ENCODE results near the gene DMC1.
"Not testable (repeated sequence)": the region's sequence is repeated elsewhere in the genome, so short reads cannot be mapped to it uniquely, and the experiment has no call there.

Gene DMC1
- 0.35 to 0.39 (median 0.36) reads per million in 4 experiments for total RNA-seq

- peak; percentile 97 for DNase-seq
Observed at GRCh38 chr22:38569972-38570778, at the start of gene DMC1. DMC1 (minus strand) TSS chr22:38570183; CDS start chr22:38568256, 1,927 bp downstream.

GRCh38 chr22:38618682-38619081, 48.7 kb upstream of the DMC1 start:
- no peak for DNase-seq

GRCh38 chr22:38618258-38618657, 48.3 kb upstream of the DMC1 start:
- DNase-seq: no peak

GRCh38 chr22:38615064-38615405, 45.1 kb upstream of the DMC1 start:
- DNase-seq: not testable (repeated sequence)

GRCh38 chr22:38614332-38615063, 44.5 kb upstream of the DMC1 start:
- no peak for DNase-seq

- DNase-seq: no peak
Observed at GRCh38 chr22:38613588-38613987, 43.6 kb upstream of the DMC1 start.

GRCh38 chr22:38612217-38613006, 42.4 kb upstream of the DMC1 start:
- DNase-seq: no peak

GRCh38 chr22:38611559-38611958, 41.6 kb upstream of the DMC1 start:
- no peak for DNase-seq

- no peak for DNase-seq
Observed at GRCh38 chr22:38610234-38610633, 40.3 kb upstream of the DMC1 start.

- no peak for DNase-seq
Observed at GRCh38 chr22:38608992-38609750, 39.2 kb upstream of the DMC1 start.

GRCh38 chr22:38607680-38608079, 37.7 kb upstream of the DMC1 start:
- DNase-seq: no peak

GRCh38 chr22:38602166-38602565, 32.2 kb upstream of the DMC1 start:
- DNase-seq: no peak

GRCh38 chr22:38601221-38601764, 31.3 kb upstream of the DMC1 start:
- DNase-seq: no peak

- no peak for DNase-seq
Observed at GRCh38 chr22:38599466-38599865, 29.5 kb upstream of the DMC1 start.

- not testable (repeated sequence) for DNase-seq
Observed at GRCh38 chr22:38582923-38583322, 12.9 kb upstream of the DMC1 start.

GRCh38 chr22:38578505-38578904, 8.5 kb upstream of the DMC1 start:
- DNase-seq: no peak

GRCh38 chr22:38572065-38572464, 2.1 kb upstream of the DMC1 start:
- no peak for DNase-seq

- DNase-seq: peak; percentile 1
Observed at GRCh38 chr22:38570779-38571364, 889 bp upstream of the DMC1 start.

GRCh38 chr22:38569181-38569971, 607 bp downstream of the DMC1 start:
- no peak for DNase-seq

GRCh38 chr22:38567531-38568285, 2.3 kb downstream of the DMC1 start:
- DNase-seq: no peak
